Measurements from ENCODE around the gene SPNS3. TPM values are rescaled to one million over a fixed set of nuclear protein-coding genes. Genes with fewer than 3 reads are reported as not detected.

SPNS3 gene
- total and polyA plus RNA-seq, 9 of the 15 experiments (the other 6 are each of a cell fraction or from before 2014, with no cell fraction given) = not detected

DNA sequence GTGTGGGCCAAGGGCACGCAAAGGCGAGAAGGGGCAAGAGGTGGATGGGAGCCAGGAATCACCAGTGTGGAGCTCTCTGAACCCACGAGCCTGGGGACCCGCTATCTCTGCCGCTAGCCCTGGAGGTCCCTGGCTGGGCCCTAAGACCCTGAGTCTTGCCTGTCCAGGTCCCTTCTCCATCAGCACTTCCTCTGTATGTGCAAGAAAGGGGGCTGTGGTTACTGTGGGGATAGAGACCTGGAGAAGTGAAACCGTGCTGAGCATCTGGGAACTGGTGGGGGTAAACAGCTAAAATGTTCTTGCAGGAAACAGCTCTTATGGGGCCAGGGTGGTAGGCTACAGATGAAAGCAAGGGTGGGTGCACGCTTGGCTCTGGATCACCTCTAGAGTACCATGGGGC, 3.1 kb downstream of the SPNS3 start:
- Histone ChIP-seq H2AFZ (ENCODE audit: low read depth, low read length) (no peak overlapping the region), H3K27me3 (ENCODE audit: control insufficient read depth in 2 of 2, insufficient read depth in 2 of 2, low read length in 2 of 2) (peaks cover 15 to 51% of the 10 kb centered on the region in 2 experiments; a peak in 4 of 5 replicates), H3K9ac (ENCODE audit: insufficient read depth in 1 of 2, low read depth in 2 of 2, low read length in 2 of 2) (no peak overlapping the region), H3K36me3 (ENCODE audit: control insufficient read depth, insufficient read depth, low read length) (no peaks in the 10 kb centered on the region), H4K20me1 (replicated peaks; ENCODE audit: control insufficient read depth, insufficient read depth, low read length) (peaks cover 4% of the 10 kb centered on the region; the same call in 1 of the 2 replicates), H3K4me3 (no peak overlapping the region), H3K27ac (ENCODE audit: extremely low read depth, low read depth, low read length) (no peak overlapping the region), H3K79me2 (ENCODE audit: control insufficient read depth, insufficient read depth, low read length) (no peaks in the 10 kb centered on the region), H3K9me1 (ENCODE audit: control insufficient read depth, insufficient read depth, low read length) (no peaks in the 10 kb centered on the region), H3K4me1 (replicated peaks in 1 of 2; ENCODE audit: control insufficient read depth in 2 of 2, insufficient read depth in 2 of 2, low read length in 2 of 2) (peaks cover 0 to 9% of the 10 kb centered on the region in 2 experiments; a peak in 3 of 5 replicates), H3K9me3 (replicated peaks; ENCODE audit: control insufficient read depth, insufficient read depth, low read depth, low read length) (no peaks in the 10 kb centered on the region), H3K4me2 (ENCODE audit: insufficient read depth, low read length) (no peak overlapping the region)
- ChIA-PET POLR2A (interaction anchor here (0.6 kb wide), 3 partner anchors 10 to 111 kb away, joined by 3 read pairs; no protein-coding TSS in a partner anchor), CTCF (ENCODE audit: low intra/inter-chr PET ratio) (no interaction called here)
- 8% methylated on average over 6 of the region's 7 CpGs for WGBS (ENCODE audit: insufficient coverage, low coverage, missing lambda C conversion rate)
- BruUV-seq (replicated peaks) = no TSS peak
- ATAC-seq (no peak), FAIRE-seq (no peak), DNase-seq (ENCODE audit: extremely low read depth in 1 of 4, low spot score in 3 of 4) (no peak)
- in situ Hi-C loops (cut with MboI) (no loop called here), intact Hi-C loops (cut with micrococcal nuclease) (no loop called here)
- TF ChIP-seq, protein P1, sequence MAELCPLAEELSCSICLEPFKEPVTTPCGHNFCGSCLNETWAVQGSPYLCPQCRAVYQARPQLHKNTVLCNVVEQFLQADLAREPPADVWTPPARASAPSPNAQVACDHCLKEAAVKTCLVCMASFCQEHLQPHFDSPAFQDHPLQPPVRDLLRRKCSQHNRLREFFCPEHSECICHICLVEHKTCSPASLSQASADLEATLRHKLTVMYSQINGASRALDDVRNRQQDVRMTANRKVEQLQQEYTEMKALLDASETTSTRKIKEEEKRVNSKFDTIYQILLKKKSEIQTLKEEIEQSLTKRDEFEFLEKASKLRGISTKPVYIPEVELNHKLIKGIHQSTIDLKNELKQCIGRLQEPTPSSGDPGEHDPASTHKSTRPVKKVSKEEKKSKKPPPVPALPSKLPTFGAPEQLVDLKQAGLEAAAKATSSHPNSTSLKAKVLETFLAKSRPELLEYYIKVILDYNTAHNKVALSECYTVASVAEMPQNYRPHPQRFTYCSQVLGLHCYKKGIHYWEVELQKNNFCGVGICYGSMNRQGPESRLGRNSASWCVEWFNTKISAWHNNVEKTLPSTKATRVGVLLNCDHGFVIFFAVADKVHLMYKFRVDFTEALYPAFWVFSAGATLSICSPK (IDR thresholded peaks at IDR 0.05; ENCODE audit: borderline replicate concordance) = no peak
- TF ChIP-seq ZBED1 (IDR thresholded peaks at IDR 0.05) (no peak), RFX7 (CRISPR knock-in tag; IDR thresholded peaks at IDR 0.05) (no peak), MCM2 (IDR thresholded peaks at IDR 0.05; ENCODE audit: low read depth) (no peak), ZNF184 (CRISPR knock-in tag; IDR thresholded peaks at IDR 0.05) (no peak), NR2C1 (IDR thresholded peaks at IDR 0.05) (no peak), NR2C1 (tag; IDR thresholded peaks at IDR 0.05) (no peak), TGIF2 (CRISPR knock-in tag; IDR thresholded peaks at IDR 0.05) (no peak), BCOR (IDR thresholded peaks at IDR 0.05) (no peak)
- TF ChIP-seq, protein P2, sequence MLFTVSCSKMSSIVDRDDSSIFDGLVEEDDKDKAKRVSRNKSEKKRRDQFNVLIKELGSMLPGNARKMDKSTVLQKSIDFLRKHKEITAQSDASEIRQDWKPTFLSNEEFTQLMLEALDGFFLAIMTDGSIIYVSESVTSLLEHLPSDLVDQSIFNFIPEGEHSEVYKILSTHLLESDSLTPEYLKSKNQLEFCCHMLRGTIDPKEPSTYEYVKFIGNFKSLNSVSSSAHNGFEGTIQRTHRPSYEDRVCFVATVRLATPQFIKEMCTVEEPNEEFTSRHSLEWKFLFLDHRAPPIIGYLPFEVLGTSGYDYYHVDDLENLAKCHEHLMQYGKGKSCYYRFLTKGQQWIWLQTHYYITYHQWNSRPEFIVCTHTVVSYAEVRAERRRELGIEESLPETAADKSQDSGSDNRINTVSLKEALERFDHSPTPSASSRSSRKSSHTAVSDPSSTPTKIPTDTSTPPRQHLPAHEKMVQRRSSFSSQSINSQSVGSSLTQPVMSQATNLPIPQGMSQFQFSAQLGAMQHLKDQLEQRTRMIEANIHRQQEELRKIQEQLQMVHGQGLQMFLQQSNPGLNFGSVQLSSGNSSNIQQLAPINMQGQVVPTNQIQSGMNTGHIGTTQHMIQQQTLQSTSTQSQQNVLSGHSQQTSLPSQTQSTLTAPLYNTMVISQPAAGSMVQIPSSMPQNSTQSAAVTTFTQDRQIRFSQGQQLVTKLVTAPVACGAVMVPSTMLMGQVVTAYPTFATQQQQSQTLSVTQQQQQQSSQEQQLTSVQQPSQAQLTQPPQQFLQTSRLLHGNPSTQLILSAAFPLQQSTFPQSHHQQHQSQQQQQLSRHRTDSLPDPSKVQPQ (CRISPR knock-in tag; IDR thresholded peaks at IDR 0.05; ENCODE audit: borderline replicate concordance) = no peak
- TF ChIP-seq, protein P3, sequence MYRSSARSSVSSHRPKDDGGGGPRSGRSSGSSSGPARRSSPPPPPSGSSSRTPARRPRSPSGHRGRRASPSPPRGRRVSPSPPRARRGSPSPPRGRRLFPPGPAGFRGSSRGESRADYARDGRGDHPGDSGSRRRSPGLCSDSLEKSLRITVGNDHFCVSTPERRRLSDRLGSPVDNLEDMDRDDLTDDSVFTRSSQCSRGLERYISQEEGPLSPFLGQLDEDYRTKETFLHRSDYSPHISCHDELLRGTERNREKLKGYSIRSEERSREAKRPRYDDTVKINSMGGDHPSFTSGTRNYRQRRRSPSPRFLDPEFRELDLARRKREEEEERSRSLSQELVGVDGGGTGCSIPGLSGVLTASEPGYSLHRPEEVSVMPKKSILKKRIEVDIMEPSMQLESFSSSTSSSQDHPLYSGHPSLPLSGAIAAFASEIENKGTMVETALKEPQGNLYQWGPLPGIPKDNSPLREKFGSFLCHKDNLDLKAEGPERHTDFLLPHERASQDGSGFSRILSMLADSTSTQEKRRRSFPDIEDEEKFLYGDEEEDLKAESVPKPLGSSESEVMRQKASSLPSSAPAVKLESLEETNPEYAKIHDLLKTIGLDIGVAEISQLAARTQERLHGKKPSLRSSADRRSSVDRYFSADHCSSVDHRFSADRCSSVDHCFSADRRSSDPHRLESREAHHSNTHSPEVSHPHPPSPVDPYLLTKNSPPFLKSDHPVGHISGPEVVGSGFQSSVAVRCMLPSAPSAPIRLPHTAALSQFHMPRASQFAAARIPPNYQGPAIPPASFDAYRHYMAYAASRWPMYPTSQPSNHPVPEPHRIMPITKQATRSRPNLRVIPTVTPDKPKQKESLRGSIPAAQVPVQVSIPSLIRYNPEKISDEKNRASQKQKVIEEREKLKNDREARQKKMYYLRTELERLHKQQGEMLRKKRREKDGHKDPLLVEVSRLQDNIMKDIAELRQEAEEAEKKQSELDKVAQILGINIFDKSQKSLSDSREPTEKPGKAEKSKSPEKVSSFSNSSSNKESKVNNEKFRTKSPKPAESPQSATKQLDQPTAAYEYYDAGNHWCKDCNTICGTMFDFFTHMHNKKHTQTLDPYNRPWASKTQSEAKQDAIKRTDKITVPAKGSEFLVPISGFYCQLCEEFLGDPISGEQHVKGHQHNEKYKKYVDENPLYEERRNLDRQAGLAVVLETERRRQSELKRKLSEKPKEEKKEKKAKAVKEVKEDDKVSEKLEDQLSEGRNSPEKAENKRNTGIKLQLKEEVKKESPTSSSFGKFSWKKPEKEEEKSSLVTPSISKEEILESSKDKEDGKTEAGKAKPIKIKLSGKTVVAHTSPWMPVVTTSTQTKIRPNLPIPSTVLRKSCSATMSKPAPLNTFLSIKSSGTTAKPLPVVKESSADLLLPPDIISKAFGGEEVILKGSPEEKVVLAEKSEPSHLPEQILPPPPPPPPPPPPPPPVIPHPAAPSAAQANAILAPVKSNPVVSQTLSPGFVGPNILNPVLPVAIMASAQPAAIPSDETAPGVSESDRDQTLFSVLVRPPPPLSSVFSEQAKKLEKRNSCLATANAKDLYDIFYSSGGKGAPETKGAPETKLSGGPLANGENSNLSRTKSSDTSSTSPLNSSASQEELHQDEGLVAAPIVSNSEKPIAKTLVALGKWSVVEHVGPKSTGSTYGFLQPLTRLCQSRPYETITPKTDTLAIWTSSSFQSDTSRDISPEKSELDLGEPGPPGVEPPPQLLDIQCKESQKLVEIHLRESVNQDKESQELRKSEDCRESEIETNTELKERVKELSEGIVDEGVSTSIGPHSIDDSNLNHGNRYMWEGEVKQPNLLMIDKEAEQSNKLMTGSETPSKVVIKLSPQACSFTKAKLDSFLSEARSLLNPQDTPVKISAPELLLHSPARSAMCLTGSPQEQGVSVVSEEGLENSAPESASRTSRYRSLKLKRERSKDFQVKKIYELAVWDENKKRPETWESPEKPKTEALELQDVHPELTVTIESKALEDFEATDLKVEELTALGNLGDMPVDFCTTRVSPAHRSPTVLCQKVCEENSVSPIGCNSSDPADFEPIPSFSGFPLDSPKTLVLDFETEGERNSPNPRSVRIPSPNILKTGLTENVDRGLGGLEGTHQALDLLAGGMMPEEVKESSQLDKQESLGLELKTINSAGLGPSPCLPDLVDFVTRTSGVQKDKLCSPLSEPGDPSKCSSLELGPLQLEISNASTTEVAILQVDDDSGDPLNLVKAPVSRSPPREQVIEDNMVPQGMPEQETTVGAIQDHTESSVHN (IDR thresholded peaks at IDR 0.05; ENCODE audit: borderline replicate concordance in 1 of 2, low read depth in 1 of 2) = no peak

All from K562 (cell line).